A549 (cell line): ENCODE data around the gene TCF25. TPM values are rescaled to one million over a fixed set of nuclear protein-coding genes. Genes with fewer than 3 reads are reported as not detected.

Source experiments
- ATAC-seq, 2 experiments: fragments of 200-7000 bp in 1 of 2; fragments of >200 bp in 1 of 2; cut with Nextera tagmentation in 1 of 2; cut with Tn5 transposase in 1 of 2; 3 replicates each; pipeline versions ENCODE4 v1.8.0 to v1.9.1; 2018 to 2020; ENCODE audit warnings: mild to moderate bottlenecking in 1 of 2, moderate library complexity in 1 of 2
- CTCF ChIA-PET: fragments of 300-600 bp; sonication (Branson Sonifier 250); formaldehyde crosslinking; extraction: SDS; loops from one replicate; lab custom pipeline; 2021; ENCODE audit warnings: antibody characterized with exemption, inconsistent platforms; lab: Yijun Ruan, JAX
- POLR2A ChIA-PET: fragments of 350-600 bp; formaldehyde crosslinking; extraction: SDS; loops from one replicate; lab custom pipeline; 2021; ENCODE audit warnings: antibody characterized with exemption, inconsistent platforms; lab: Yijun Ruan, JAX
- DNase-seq, 2 experiments: peaks; one replicate each; pipeline versions ENCODE4 v3.0.0 to v3.0.0-alpha.2; 2011 to 2016; ENCODE audit warnings: low read depth in 1 of 2, low spot score in 1 of 2
- FAIRE-seq: peaks from 2 replicates; lab custom pipeline; 2011; peaks lifted over from hg19 to GRCh38; lab: Jason Lieb, UNC
- H3K27ac ChIP-seq, 2 experiments: fragments of >200 bp; sonication (Bioruptor Twin); formaldehyde crosslinking; 3 replicates each; pipeline ENCODE4 v1.5.1; 2016 to 2017
- H3K4me1 ChIP-seq: fragments of >200 bp; sonication (Bioruptor Twin); formaldehyde crosslinking; 3 replicates; pipeline ENCODE4 v1.6.1; 2016
- H3K4me2 ChIP-seq: fragments of >200 bp; sonication (Bioruptor Twin); formaldehyde crosslinking; 3 replicates; pipeline ENCODE4 v1.6.1; 2016
- H3K4me3 ChIP-seq: fragments of >200 bp; sonication (Bioruptor Twin); formaldehyde crosslinking; 3 replicates; pipeline ENCODE4 v1.5.1; 2016
- H3K9me3 ChIP-seq: fragments of >200 bp; sonication (Bioruptor Twin); formaldehyde crosslinking; 3 replicates; pipeline ENCODE4 v1.6.1; 2016
- BHLHE40 ChIP-seq: IDR thresholded peaks from 2 replicates; pipeline ENCODE4 v1.6.1; 2012; ENCODE audit warnings: low read depth, low read length, inconsistent platforms
- FOSL2 ChIP-seq, 2 experiments: fragments of 450-650 bp in 1 of 2; fragments of >200 bp in 1 of 2; sonication (Bioruptor Twin) in 1 of 2; formaldehyde crosslinking; IDR thresholded peaks; 2 replicates each; pipeline versions ENCODE4 v1.5.0 to v1.6.1; 2016 to 2020; ENCODE audit warnings: mild to moderate bottlenecking in 1 of 2, moderate library complexity in 1 of 2
- HDAC2 ChIP-seq: fragments of 200-600 bp; sonication (generic); IDR thresholded peaks from 2 replicates; pipeline ENCODE4 v1.6.1; 2016
- HOXA7 ChIP-seq: fragments of 250-450 bp; sonication (Bioruptor Pico); IDR thresholded peaks from 2 replicates; pipeline ENCODE4 v1.5.0; 2020; ENCODE audit warnings: mild to moderate bottlenecking, moderate library complexity
- HOXB13 ChIP-seq: fragments of 250-450 bp; sonication (Bioruptor Pico); IDR thresholded peaks from 2 replicates; pipeline ENCODE4 v1.5.0; 2020; ENCODE audit warnings: low read depth, mild to moderate bottlenecking, moderate library complexity
- HOXB5 ChIP-seq: fragments of 250-450 bp; sonication (Bioruptor Pico); IDR thresholded peaks from 2 replicates; pipeline ENCODE4 v1.5.0; 2020; ENCODE audit warnings: mild to moderate bottlenecking, moderate library complexity
- JUN ChIP-seq, 2 experiments: fragments of >200 bp; sonication (Bioruptor Twin); formaldehyde crosslinking; IDR thresholded peaks; 2 replicates in 1 of 2; 3 replicates in 1 of 2; pipeline ENCODE4 v1.6.1; 2016 to 2017
- KDM5A ChIP-seq: fragments of 200-600 bp; sonication (generic); IDR thresholded peaks from 2 replicates; pipeline ENCODE4 v1.6.1; 2016; ENCODE audit warnings: antibody characterized with exemption, mild to moderate bottlenecking
- MYC ChIP-seq: IDR thresholded peaks from 2 replicates; pipeline ENCODE4 v1.6.1; 2012; ENCODE audit warnings: mild to moderate bottlenecking, inconsistent platforms, low read length, improper control_type of control experiment, borderline replicate concordance
- PHF8 ChIP-seq: fragments of 200-600 bp; sonication (generic); IDR thresholded peaks from 2 replicates; pipeline ENCODE4 v1.6.1; 2016; ENCODE audit warnings: low read depth, mild to moderate bottlenecking, antibody characterized with exemption, moderate library complexity, borderline replicate concordance
- RARB ChIP-seq: fragments of 250-450 bp; sonication (Bioruptor Pico); IDR thresholded peaks from 2 replicates; pipeline ENCODE4 v1.8.0; 2021; ENCODE audit warnings: mild to moderate bottlenecking, moderate library complexity
- RCOR1 ChIP-seq: fragments of 150-350 bp; IDR thresholded peaks from 2 replicates; pipeline ENCODE4 v1.6.1; 2014; ENCODE audit warnings: antibody characterized with exemption, low read length, low read depth
- SMC3 ChIP-seq: fragments of >200 bp; sonication (Bioruptor Twin); formaldehyde crosslinking; IDR thresholded peaks from 3 replicates; pipeline ENCODE4 v1.6.1; 2018; ENCODE audit warnings: inconsistent platforms
- TP53 ChIP-seq: fragments of 250-450 bp; sonication (Bioruptor Pico); IDR thresholded peaks from 2 replicates; pipeline ENCODE4 v1.5.0; 2021; ENCODE audit warnings: mild to moderate bottlenecking, moderate library complexity
- ZC3H11A ChIP-seq: fragments of 450-650 bp; IDR thresholded peaks from 2 replicates; pipeline ENCODE4 v1.6.1; 2014; ENCODE audit warnings: antibody characterized with exemption, mild to moderate bottlenecking
- ZSCAN20 ChIP-seq: fragments of 250-450 bp; sonication (Bioruptor Pico); IDR thresholded peaks from 2 replicates; pipeline ENCODE4 v1.8.0; 2022; ENCODE audit warnings: mild to moderate bottlenecking, moderate library complexity
- WGBS: methylation state at CpG from one replicate; pipeline ENCODE4 v1.1.6; 2017; ENCODE audit errors: missing lambda C conversion rate; 5-methylcytosine and 5-hydroxymethylcytosine counted together
- polyA plus RNA-seq, 4 experiments: library from polyadenylated mRNA; depleted of rRNA in 3 of 4; stranded (reverse); fragments of >200 nt; fragmentation: RNase III in 1 of 4; extraction: RNeasy Plus Mini Kit Qiagen cat#74134 plus additional on column Dnase treatment in 1 of 4; gene quantifications; 2 replicates in 3 of 4; 3 replicates in 1 of 4; pipeline ENCODE4 v1.2.3, GENCODE V29; 2011 to 2017
- TF ChIP-seq, protein P1 (sequence below): IDR thresholded peaks from 2 replicates; pipeline ENCODE4 v1.6.1; 2012; ENCODE audit warnings: low read depth, borderline replicate concordance
- TF ChIP-seq, protein P2 (sequence below): fragments of 200-600 bp; sonication (generic); IDR thresholded peaks from 2 replicates; pipeline ENCODE4 v1.6.1; 2016; ENCODE audit warnings: antibody characterized with exemption, mild to moderate bottlenecking, moderate library complexity
- TF ChIP-seq, protein P3 (sequence below): IDR thresholded peaks from 2 replicates; pipeline ENCODE4 v1.6.1; 2012

Gene TCF25
- polyA plus RNA-seq, 2 of the 4 experiments (the other 2 are of a cell fraction) = 125 TPM

DNA sequence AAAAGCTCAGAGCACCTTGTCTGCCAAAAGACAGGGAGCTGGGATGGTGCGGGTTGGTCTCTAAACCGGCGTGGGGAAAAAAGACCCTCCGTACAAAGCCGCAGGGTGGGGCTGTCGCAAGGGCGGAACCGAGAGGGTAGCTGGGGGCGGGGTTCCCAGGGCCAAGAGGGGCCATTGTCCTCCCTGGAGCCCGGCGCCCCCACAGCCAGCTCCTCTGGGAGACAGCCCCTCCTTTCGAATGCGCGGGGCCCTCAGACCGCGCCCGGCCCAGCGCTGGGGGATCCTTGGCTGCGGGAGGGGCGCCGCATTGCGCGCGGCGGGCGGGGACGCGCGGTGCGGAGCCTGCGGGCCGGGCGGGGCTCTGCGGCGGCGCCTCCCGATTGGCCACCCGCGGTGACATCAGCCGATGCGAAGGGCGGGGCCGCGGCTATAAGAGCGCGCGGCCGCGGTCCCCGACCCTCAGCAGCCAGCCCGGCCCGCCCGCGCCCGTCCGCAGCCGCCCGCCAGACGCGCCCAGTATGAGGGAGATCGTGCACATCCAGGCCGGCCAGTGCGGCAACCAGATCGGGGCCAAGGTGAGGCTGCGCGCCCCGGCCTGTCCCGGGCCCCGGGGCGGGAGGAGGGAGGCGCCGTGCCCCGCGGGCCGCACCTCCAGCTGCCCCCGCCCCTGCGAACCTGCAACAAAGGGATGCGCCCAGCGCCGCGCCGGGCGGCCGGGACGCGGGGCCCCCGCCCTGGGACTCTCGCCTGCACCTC is 49.7 kb downstream of the TCF25 start, which contains the start of gene TUBB3 (continued):
- TF ChIP-seq JUN (IDR thresholded peaks at IDR 0.05) (peak; percentile 82 to 97), HOXB13 (CRISPR knock-in tag) (no peak), FOSL2 (IDR thresholded peaks at IDR 0.05) (no peak), FOSL2 (CRISPR knock-in tag; IDR thresholded peaks at IDR 0.05) (peak; percentile 17; the same call in 1 of the 2 replicates)

DNA sequence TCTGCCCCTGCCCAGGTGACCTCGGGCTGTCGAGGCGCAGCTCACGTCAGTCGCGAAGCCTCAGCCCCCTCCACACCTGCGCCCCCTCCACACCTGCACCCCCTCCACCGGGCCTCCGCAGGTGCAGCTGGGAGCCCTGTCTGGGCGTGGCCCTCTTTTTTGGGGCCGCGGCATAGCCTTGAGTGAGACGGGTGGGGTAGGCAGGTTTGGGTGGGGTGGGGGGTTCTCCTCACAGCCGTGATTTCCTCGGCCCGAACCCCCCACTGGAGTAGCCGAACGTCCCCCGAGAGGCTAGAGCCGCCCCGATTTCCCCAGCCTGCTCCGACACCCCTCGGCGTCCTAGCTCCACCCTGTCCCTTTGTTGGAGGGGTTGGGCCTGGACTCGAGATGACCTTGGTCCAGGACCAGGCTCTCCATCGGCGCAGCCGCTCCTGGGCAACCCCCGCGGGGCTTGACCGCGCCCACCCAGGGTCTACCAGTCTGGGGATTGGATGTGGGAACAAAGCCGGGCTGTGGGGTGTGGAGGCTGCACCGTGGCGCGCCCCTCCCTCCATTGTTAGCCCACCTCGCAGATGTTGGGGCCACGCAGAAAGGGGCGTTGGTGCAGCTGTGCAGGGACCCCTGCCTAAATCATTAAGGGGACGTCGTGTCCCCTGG is 50.4 kb downstream of the TCF25 start:
- 19% methylated on average over 12 of the region's 41 CpGs for WGBS
- H3K4me1 ChIP-seq = peaks cover 46% of the 10 kb centered on the region
- TF ChIP-seq SMC3 = no peak
- TF ChIP-seq ZC3H11A = no peak
- TF ChIP-seq, protein P1, sequence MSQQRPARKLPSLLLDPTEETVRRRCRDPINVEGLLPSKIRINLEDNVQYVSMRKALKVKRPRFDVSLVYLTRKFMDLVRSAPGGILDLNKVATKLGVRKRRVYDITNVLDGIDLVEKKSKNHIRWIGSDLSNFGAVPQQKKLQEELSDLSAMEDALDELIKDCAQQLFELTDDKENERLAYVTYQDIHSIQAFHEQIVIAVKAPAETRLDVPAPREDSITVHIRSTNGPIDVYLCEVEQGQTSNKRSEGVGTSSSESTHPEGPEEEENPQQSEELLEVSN = 0 out of 2 replicates have a peak, but pooled peaks have one; percentile 28
- no peak for TF ChIP-seq ZSCAN20 (CRISPR knock-in tag)
- no peak for TF ChIP-seq HOXB5 (CRISPR knock-in tag)
- no peak for TF ChIP-seq TP53
- TF ChIP-seq, protein P2, sequence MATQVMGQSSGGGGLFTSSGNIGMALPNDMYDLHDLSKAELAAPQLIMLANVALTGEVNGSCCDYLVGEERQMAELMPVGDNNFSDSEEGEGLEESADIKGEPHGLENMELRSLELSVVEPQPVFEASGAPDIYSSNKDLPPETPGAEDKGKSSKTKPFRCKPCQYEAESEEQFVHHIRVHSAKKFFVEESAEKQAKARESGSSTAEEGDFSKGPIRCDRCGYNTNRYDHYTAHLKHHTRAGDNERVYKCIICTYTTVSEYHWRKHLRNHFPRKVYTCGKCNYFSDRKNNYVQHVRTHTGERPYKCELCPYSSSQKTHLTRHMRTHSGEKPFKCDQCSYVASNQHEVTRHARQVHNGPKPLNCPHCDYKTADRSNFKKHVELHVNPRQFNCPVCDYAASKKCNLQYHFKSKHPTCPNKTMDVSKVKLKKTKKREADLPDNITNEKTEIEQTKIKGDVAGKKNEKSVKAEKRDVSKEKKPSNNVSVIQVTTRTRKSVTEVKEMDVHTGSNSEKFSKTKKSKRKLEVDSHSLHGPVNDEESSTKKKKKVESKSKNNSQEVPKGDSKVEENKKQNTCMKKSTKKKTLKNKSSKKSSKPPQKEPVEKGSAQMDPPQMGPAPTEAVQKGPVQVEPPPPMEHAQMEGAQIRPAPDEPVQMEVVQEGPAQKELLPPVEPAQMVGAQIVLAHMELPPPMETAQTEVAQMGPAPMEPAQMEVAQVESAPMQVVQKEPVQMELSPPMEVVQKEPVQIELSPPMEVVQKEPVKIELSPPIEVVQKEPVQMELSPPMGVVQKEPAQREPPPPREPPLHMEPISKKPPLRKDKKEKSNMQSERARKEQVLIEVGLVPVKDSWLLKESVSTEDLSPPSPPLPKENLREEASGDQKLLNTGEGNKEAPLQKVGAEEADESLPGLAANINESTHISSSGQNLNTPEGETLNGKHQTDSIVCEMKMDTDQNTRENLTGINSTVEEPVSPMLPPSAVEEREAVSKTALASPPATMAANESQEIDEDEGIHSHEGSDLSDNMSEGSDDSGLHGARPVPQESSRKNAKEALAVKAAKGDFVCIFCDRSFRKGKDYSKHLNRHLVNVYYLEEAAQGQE = no peak
- TF ChIP-seq JUN (IDR thresholded peaks at IDR 0.05) = no peak
- TF ChIP-seq HOXA7 = no peak
- TF ChIP-seq MYC = no peak
- no peak for TF ChIP-seq BHLHE40
- no peak for TF ChIP-seq HOXB13 (CRISPR knock-in tag)
- TF ChIP-seq RARB = no peak
- TF ChIP-seq PHF8 = peak; percentile 34
- FAIRE-seq (no peak), ATAC-seq (no peak), DNase-seq (no peak)
- ChIA-PET POLR2A (interaction anchor here (0.5 to 3.1 kb wide), 8 partner anchors 14 to 161 kb away, joined by 3 to 20 read pairs (median 8); partner anchors contain the start of gene TCF25), CTCF (interaction anchor here (0.6 to 11.8 kb wide), 7 partner anchors 8 to 225 kb away, joined by 3 to 109 read pairs (median 3); partner anchors contain the start of gene DEF8)
- H3K4me3 ChIP-seq = peak overlapping the region; percentile 83
- H3K9me3 ChIP-seq = no peaks in the 10 kb centered on the region
- peak overlapping the region; percentile 98 to 99 for H3K27ac ChIP-seq
- H3K4me2 ChIP-seq = peak overlapping the region; percentile 96

DNA sequence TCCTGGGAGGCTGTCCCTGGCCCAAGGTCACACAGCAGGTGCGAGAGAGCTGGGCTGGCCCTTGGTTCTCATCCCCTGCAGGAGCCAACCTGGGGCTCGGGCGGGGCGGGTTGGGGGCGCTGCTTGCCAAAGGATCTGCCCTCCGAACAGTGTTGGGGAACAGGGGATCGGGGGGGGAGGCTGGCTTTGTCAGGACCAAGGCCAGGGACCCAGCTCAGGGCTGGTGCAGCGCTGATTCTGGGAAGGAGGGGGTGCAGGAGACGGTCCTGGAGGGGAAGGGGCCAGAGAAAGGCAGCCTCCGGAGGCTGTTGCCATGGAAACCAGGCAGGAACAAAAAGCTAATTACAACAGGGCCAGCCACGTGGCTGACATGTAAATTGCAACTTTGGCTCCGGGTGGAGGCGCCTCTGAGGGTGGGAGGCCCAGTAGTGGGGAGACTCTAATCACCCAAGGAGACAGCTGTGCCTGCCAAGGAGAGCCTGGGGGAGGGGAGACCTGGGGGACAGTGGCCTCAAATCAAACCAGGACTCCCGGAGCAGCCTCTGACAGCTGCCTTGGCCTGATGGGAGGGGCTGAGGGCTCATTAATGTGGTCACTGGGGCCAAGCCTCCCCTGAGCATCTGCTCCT is 51.0 kb downstream of the TCF25 start:
- FAIRE-seq (no peak), DNase-seq (peak in 1 of 2 experiments; percentile 58), ATAC-seq (no peak)
- ChIA-PET CTCF (interaction anchor here (0.6 to 11.8 kb wide), 8 partner anchors 9 to 226 kb away, joined by 3 to 109 read pairs (median 4); partner anchors contain the start of gene DEF8), POLR2A (interaction anchor here (0.5 to 3.1 kb wide), 4 partner anchors 36 to 97 kb away, joined by 3 to 17 read pairs (median 8); partner anchors contain the start of gene TCF25)
- Histone ChIP-seq H3K4me2 (peak overlapping the region; percentile 96), H3K4me3 (peak overlapping the region; percentile 83), H3K27ac (peak overlapping the region; percentile 98 to 99; a peak in 4 of 6 replicates), H3K9me3 (no peaks in the 10 kb centered on the region), H3K4me1 (peaks cover 40% of the 10 kb centered on the region)
- TF ChIP-seq, protein P2 = peak; percentile 78
- TF ChIP-seq, protein P3, sequence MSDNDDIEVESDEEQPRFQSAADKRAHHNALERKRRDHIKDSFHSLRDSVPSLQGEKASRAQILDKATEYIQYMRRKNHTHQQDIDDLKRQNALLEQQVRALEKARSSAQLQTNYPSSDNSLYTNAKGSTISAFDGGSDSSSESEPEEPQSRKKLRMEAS = peak; percentile 62; the same call in 1 of the 2 replicates
- TF ChIP-seq KDM5A (no peak), RCOR1 (no peak), HDAC2 (no peak), HOXA7 (no peak)
- TF ChIP-seq, protein P1 = no peak
- 24% methylated on average over 6 of the region's 14 CpGs for WGBS
